Measurements from ENCODE around the gene IFNGR2. TPM values are rescaled to one million over a fixed set of nuclear protein-coding genes. Genes with fewer than 3 reads are reported as not detected.
"Not testable (repeated sequence)": the region's sequence is repeated elsewhere in the genome, so short reads cannot be mapped to it uniquely, and the experiment has no call there.

The IFNGR2 gene
- total and polyA plus RNA-seq, 4 donors = 67.1 to 77.7 (median 67.1) TPM

- H3K36me3 ChIP-seq (ENCODE audit: control insufficient read depth, insufficient read depth, low read length) = no peaks in the 10 kb centered on the region
- DNase-seq (ENCODE audit: low read depth in 4 of 6, low spot score in 6 of 6) = no peak
- WGBS (ENCODE audit: insufficient coverage) = no CpG with 5 or more reads among the region's 2 CpGs
- H3K27ac ChIP-seq (ENCODE audit: low read depth, low read length) = no peak overlapping the region
- no peak overlapping the region for H3K4me3 ChIP-seq (ENCODE audit: low read depth, low read length)
- no peaks in the 10 kb centered on the region for H3K9me3 ChIP-seq (ENCODE audit: control insufficient read depth, insufficient read depth, low read length)
- no peaks in the 10 kb centered on the region for H3K27me3 ChIP-seq (ENCODE audit: control insufficient read depth, insufficient read depth, low read length)
- peaks cover 9% of the 10 kb centered on the region for H3K4me1 ChIP-seq (ENCODE audit: control insufficient read depth, insufficient read depth, low read length)
Observed at GRCh38 chr21:33374080-33374449, 29.1 kb upstream of the IFNGR2 start.

- Histone ChIP-seq H3K9me3 (ENCODE audit: control insufficient read depth, insufficient read depth, low read length) (no peaks in the 10 kb centered on the region), H3K36me3 (ENCODE audit: control insufficient read depth, insufficient read depth, low read length) (no peaks in the 10 kb centered on the region), H3K27ac (ENCODE audit: low read depth, low read length) (no peak overlapping the region), H3K27me3 (ENCODE audit: control insufficient read depth, insufficient read depth, low read length) (no peaks in the 10 kb centered on the region), H3K4me1 (ENCODE audit: control insufficient read depth, insufficient read depth, low read length) (peaks cover 9% of the 10 kb centered on the region), H3K4me3 (ENCODE audit: low read depth, low read length) (no peak overlapping the region)
- peak in 1 of 6 donors; percentile 31 for DNase-seq (ENCODE audit: low read depth in 4 of 6, low spot score in 6 of 6)
- 64% methylated on average over 3 of the region's 4 CpGs for WGBS (ENCODE audit: insufficient coverage)
Observed at GRCh38 chr21:33374450-33375096, 28.6 kb upstream of the IFNGR2 start.

DNA sequence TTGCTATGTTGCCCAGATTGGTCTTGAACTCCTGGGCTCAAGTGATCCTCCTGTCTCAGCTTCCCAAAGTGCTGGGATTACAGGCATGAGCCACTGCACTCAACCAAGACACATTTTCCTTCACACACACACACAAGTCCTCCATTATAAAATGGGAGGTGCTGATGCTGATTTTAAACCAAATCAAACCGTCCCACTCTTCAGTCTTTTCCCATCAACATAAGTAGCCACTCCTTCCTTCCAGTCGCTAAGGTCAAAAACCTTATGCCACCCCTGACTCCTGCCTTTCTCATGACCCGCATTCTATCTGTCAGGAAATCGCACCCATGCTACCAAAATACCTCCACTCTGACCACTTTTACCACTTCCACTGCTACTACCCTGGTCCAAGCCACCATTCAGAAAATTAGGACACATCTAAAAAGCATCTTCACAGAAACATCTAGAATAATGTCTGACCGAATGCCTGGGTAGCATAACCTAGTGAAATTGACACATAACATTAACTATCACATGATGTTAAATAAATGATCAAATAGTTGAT is 28.0 kb upstream of the IFNGR2 start:
- Histone ChIP-seq H3K27me3 (ENCODE audit: control insufficient read depth, insufficient read depth, low read length) (no peaks in the 10 kb centered on the region), H3K36me3 (ENCODE audit: control insufficient read depth, insufficient read depth, low read length) (no peaks in the 10 kb centered on the region), H3K27ac (ENCODE audit: low read depth, low read length) (no peak overlapping the region), H3K9me3 (ENCODE audit: control insufficient read depth, insufficient read depth, low read length) (no peaks in the 10 kb centered on the region), H3K4me1 (ENCODE audit: control insufficient read depth, insufficient read depth, low read length) (peaks cover 9% of the 10 kb centered on the region), H3K4me3 (ENCODE audit: low read depth, low read length) (no peak overlapping the region)
- WGBS (ENCODE audit: insufficient coverage) = 73% methylated on average over 4 of the region's 5 CpGs
- no peak for DNase-seq (ENCODE audit: low read depth in 4 of 6, low spot score in 6 of 6)

DNA sequence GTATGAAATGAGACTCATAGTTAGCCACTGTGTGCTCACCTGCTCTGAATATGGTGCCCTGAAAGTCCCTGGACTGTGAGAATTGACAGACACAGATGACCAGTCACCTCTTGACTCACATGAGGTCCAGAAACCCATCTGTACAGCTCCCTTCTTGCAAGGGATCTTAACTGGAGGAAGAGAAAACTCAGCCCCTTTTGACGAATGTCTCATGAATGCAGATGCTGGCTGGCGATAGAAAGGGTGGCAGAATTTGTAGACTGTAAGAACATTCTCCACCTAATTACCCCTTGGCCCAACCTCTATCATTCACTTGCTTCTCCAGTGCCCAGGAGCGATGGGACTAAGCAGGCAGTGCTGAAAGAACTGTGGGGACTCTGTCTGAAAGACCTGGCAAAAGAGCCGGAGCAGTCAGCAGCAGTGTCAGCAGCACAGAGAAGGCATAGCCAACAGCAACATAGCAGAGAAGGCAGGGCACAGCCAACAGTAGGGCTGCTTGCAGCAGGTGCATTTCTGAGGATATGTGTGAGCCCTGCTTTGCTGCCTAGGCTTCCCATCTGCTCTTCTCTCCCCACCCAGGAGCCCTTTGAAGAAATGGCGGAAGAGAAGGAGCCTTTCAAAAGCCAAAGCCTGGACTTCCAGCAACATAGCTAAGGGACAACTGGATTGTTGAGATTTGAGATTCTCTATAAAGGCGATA is 25.8 kb upstream of the IFNGR2 start:
- DNase-seq (ENCODE audit: low read depth in 4 of 6, low spot score in 6 of 6) = peak in 2 of 6 donors; percentile 13 to 49
- H3K9me3 ChIP-seq (ENCODE audit: control insufficient read depth, insufficient read depth, low read length) = no peaks in the 10 kb centered on the region
- peaks cover 14% of the 10 kb centered on the region for H3K4me1 ChIP-seq (ENCODE audit: control insufficient read depth, insufficient read depth, low read length)
- H3K36me3 ChIP-seq (ENCODE audit: control insufficient read depth, insufficient read depth, low read length) = no peaks in the 10 kb centered on the region
- 32% methylated on average over 2 of the region's 6 CpGs for WGBS (ENCODE audit: insufficient coverage)
- H3K27ac ChIP-seq (ENCODE audit: low read depth, low read length) = no peak overlapping the region
- no peak overlapping the region for H3K4me3 ChIP-seq (ENCODE audit: low read depth, low read length)
- no peaks in the 10 kb centered on the region for H3K27me3 ChIP-seq (ENCODE audit: control insufficient read depth, insufficient read depth, low read length)

DNA sequence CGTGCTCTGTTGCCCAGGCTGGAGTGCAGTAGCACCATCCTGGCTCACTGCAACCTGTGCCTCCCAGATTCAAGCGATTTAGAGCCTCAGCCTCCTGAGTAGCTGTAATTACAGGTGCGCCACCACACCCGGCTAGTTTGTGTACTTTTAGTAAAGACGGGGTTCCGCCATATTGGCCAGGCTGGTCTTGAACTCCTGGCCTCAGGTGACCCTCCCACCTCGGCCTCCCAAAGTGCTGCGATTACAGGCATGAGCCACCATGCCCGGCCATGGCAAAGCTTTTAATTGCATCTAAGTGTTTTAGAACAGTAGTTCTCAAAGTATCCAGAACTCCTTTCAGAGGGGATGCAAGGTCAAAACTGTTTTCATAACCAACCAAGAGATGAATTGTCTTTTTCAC is 25.1 kb upstream of the IFNGR2 start:
- no peak for DNase-seq (ENCODE audit: low read depth in 4 of 6, low spot score in 6 of 6)
- WGBS (ENCODE audit: insufficient coverage) = 97% methylated on average over 9 of the region's 9 CpGs
- no peaks in the 10 kb centered on the region for H3K36me3 ChIP-seq (ENCODE audit: control insufficient read depth, insufficient read depth, low read length)
- no peaks in the 10 kb centered on the region for H3K9me3 ChIP-seq (ENCODE audit: control insufficient read depth, insufficient read depth, low read length)
- no peak overlapping the region for H3K27ac ChIP-seq (ENCODE audit: low read depth, low read length)
- no peak overlapping the region for H3K4me3 ChIP-seq (ENCODE audit: low read depth, low read length)
- H3K4me1 ChIP-seq (ENCODE audit: control insufficient read depth, insufficient read depth, low read length) = peaks cover 17% of the 10 kb centered on the region
- H3K27me3 ChIP-seq (ENCODE audit: control insufficient read depth, insufficient read depth, low read length) = no peaks in the 10 kb centered on the region

- DNase-seq (ENCODE audit: low read depth in 4 of 6, low spot score in 6 of 6); H3K36me3 ChIP-seq (ENCODE audit: control insufficient read depth, insufficient read depth, low read length); H3K4me3 ChIP-seq (ENCODE audit: low read depth, low read length); H3K9me3 ChIP-seq (ENCODE audit: control insufficient read depth, insufficient read depth, low read length); H3K27me3 ChIP-seq (ENCODE audit: control insufficient read depth, insufficient read depth, low read length): not testable (repeated sequence)
- WGBS (ENCODE audit: insufficient coverage) = 80% methylated on average over 1 of the region's 1 CpG
- Histone ChIP-seq H3K4me1 (ENCODE audit: control insufficient read depth, insufficient read depth, low read length) (peaks cover 21% of the 10 kb centered on the region), H3K27ac (ENCODE audit: low read depth, low read length) (peak overlapping the region; percentile 57)
Observed at GRCh38 chr21:33379934-33380333, 23.3 kb upstream of the IFNGR2 start.

DNA sequence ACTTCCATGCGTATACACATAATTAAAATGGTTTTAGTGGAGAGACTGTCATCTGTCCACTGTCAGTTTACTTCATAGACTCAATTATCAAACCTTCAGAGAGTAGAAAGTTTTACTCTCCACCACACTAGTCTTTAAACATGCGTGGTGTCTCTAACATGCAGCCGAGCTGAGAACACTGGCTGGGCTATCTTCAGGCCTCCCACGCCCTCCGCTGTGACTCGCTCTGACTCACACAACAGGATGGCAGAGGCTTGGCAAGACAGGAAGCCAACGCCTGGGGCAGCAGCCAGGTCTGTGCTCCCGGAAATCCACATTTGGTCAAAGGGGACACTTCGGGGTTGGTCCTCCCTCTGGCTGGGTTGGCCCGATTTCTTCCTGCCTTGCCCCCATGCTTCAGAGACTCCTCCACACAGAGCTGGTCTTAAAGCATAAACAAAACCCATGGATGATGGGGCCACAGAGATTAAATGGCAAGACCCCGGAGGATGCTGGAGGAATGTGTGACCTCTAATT is 22.7 kb upstream of the IFNGR2 start:
- H3K4me3 ChIP-seq (ENCODE audit: low read depth, low read length) = no peak overlapping the region
- 65% methylated on average over 10 of the region's 11 CpGs for WGBS (ENCODE audit: insufficient coverage)

DNA sequence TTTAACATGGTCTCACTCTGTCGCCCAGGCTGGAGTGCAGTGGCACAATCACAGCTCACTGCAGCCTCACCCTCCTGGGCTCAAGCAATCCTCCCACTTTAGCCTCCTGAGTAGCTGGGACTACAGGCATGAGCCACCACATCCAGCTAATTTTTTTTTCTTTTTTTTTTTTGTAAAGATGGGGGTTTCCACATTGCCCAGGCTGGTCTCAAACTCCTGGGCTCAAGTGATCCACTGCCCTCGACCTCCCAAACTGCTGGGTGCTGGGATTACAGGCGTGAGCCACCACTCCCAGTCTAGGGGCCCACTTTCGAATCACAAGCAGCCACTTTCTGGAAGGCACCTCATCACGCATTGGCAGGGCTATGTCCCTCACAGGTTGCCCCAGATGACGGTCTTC is 21.8 kb upstream of the IFNGR2 start:
- not testable (repeated sequence) for DNase-seq (ENCODE audit: low read depth in 4 of 6, low spot score in 6 of 6); H3K4me3 ChIP-seq (ENCODE audit: low read depth, low read length); H3K36me3 ChIP-seq (ENCODE audit: control insufficient read depth, insufficient read depth, low read length); H3K27ac ChIP-seq (ENCODE audit: low read depth, low read length); H3K9me3 ChIP-seq (ENCODE audit: control insufficient read depth, insufficient read depth, low read length); H3K27me3 ChIP-seq (ENCODE audit: control insufficient read depth, insufficient read depth, low read length)
- 93% methylated on average over 5 of the region's 6 CpGs for WGBS (ENCODE audit: insufficient coverage)
- H3K4me1 ChIP-seq (ENCODE audit: control insufficient read depth, insufficient read depth, low read length) = peaks cover 21% of the 10 kb centered on the region

More for the DNA sequence above, 22.7 kb upstream of the IFNGR2 start:
- no peaks in the 10 kb centered on the region for H3K27me3 ChIP-seq (ENCODE audit: control insufficient read depth, insufficient read depth, low read length)
- no peaks in the 10 kb centered on the region for H3K9me3 ChIP-seq (ENCODE audit: control insufficient read depth, insufficient read depth, low read length)
- no peaks in the 10 kb centered on the region for H3K36me3 ChIP-seq (ENCODE audit: control insufficient read depth, insufficient read depth, low read length)
- peak in 1 of 6 donors; percentile 55 for DNase-seq (ENCODE audit: low read depth in 4 of 6, low spot score in 6 of 6)
- peaks cover 21% of the 10 kb centered on the region for H3K4me1 ChIP-seq (ENCODE audit: control insufficient read depth, insufficient read depth, low read length)
- peak overlapping the region; percentile 57 for H3K27ac ChIP-seq (ENCODE audit: low read depth, low read length)

GRCh38 chr21:33383056-33383888 is 19.9 kb upstream of the IFNGR2 start:
- 72% methylated on average over 16 of the region's 20 CpGs for WGBS (ENCODE audit: insufficient coverage)
- peak overlapping the region; percentile 1 for H3K4me3 ChIP-seq (ENCODE audit: low read depth, low read length)
- no peak for DNase-seq (ENCODE audit: low read depth in 4 of 6, low spot score in 6 of 6)
- H3K9me3 ChIP-seq (ENCODE audit: control insufficient read depth, insufficient read depth, low read length) = no peaks in the 10 kb centered on the region
- H3K36me3 ChIP-seq (ENCODE audit: control insufficient read depth, insufficient read depth, low read length) = no peaks in the 10 kb centered on the region
- H3K4me1 ChIP-seq (ENCODE audit: control insufficient read depth, insufficient read depth, low read length) = peaks cover 12% of the 10 kb centered on the region
- H3K27me3 ChIP-seq (ENCODE audit: control insufficient read depth, insufficient read depth, low read length) = no peaks in the 10 kb centered on the region
- no peak overlapping the region for H3K27ac ChIP-seq (ENCODE audit: low read depth, low read length)
